Prostate gland (tissue), 2 donors: ENCODE data around the gene TMEM143.

ENCODE experiments used
- CTCF ChIP-seq, 4 experiments: fragments of 200-600 bp in 2 of 4; fragments of 450-650 bp in 2 of 4; sonication (generic) in 2 of 4; IDR thresholded peaks; 1 replicate in 3 of 4; 2 replicates in 1 of 4; pipeline ENCODE4 v1.5.1; 2016 to 2019; ENCODE audit warnings: antibody characterized with exemption in 4 of 4, mild to moderate bottlenecking in 2 of 4, moderate library complexity in 2 of 4
- POLR2A ChIP-seq: fragments of 450-650 bp; IDR thresholded peaks from one replicate; pipeline ENCODE4 v1.6.1; 2016; ENCODE audit warnings: antibody characterized with exemption, mild to moderate bottlenecking
- POLR2AphosphoS5 ChIP-seq: sonication (generic); formaldehyde crosslinking; IDR thresholded peaks from one replicate; pipeline ENCODE4 v1.6.1; 2017; ENCODE audit warnings: antibody characterized with exemption

GRCh38 chr19:48378194-48378570 is 14.4 kb upstream of the TMEM143 start:
- no peak for TF ChIP-seq CTCF (IDR thresholded peaks at IDR 0.05)
- TF ChIP-seq POLR2AphosphoS5: no peak
- no peak for TF ChIP-seq POLR2A
